HG03064 (cell line): ENCODE measurements around the gene CINP.

ENCODE experiments used
- ATAC-seq: cut with Tn5 transposase; IDR thresholded peaks from one replicate; pipeline ENCODE4 v1.9.1; 2021; ENCODE audit warnings: low read depth; ENCODE audit not compliant: unreplicated experiment

Gene CINP

GRCh38 chr14:102362545-102363181 is at the start of gene CINP, which contains the start of gene TECPR2:
Gene CINP (minus strand): TSS chr14:102362890. CDS start chr14:102362851, 39 bp downstream.
Gene TECPR2 (plus strand): TSS chr14:102362941. CDS start chr14:102376722, 13,781 bp downstream.
- ATAC-seq, result peak; percentile 85

- no peak for ATAC-seq
Observed at GRCh38 chr14:102408724-102409123, 46.0 kb upstream of the CINP start.

- ATAC-seq, result no peak
Observed at GRCh38 chr14:102407258-102407657, 44.6 kb upstream of the CINP start.

DNA sequence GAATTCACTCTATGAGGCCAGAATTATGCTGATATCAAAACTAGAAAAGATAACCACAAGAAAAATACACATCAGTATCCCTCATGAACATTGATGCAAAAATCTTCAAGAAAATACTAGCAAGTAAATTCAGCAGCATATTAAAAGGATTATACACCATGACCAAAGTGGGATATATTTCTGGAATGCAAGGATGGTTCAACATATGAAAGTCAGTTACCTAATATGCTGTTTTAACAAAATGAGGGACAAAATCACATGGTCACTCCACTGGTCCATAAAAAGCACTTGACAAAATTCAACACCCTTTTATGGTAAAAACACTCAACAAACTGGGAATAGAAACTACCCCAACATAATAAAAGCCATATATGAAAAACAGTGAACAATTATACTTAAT is 40.3 kb upstream of the CINP start:
- no peak for ATAC-seq

DNA sequence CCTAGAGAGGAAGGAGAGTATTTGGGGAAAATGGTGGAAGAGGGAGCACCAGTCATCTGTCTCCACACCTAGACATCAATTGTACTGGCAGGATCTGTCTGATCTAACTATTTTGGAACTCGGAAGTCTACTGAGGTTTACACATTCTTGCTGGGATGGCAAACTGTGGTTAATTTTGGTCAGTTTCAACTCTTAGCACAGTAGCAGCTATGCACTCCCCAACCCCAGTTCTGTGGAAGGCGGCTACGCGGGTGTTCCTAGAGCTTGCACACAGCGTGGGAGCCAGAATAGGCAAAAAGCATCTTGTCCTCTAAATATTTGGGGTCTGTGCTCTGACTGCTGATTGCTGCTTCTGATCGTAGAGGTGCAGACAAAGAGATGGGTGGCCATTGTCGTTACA is 33.8 kb upstream of the CINP start:
- no peak for ATAC-seq

GRCh38 chr14:102394717-102395375 is 32.2 kb upstream of the CINP start:
- no peak for ATAC-seq

DNA sequence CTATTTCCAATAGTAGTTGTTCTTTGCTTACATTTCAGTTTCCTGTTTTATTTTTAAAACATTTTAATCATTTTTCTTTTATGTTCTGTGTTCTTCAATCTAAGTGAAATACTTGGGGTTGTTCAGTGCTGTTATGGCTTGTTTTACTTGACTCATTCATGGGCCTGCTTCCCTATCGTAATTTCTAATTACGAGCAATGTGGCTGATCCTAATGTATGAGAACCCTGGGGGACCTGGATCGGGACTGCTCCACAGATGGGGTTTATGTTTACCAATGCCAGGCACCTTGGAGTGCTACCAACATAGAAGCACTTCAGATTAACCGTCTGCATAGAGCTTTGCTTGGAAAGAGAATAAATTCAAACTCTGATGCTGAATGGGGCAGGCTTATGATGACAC is 29.8 kb upstream of the CINP start:
- ATAC-seq, result no peak

DNA sequence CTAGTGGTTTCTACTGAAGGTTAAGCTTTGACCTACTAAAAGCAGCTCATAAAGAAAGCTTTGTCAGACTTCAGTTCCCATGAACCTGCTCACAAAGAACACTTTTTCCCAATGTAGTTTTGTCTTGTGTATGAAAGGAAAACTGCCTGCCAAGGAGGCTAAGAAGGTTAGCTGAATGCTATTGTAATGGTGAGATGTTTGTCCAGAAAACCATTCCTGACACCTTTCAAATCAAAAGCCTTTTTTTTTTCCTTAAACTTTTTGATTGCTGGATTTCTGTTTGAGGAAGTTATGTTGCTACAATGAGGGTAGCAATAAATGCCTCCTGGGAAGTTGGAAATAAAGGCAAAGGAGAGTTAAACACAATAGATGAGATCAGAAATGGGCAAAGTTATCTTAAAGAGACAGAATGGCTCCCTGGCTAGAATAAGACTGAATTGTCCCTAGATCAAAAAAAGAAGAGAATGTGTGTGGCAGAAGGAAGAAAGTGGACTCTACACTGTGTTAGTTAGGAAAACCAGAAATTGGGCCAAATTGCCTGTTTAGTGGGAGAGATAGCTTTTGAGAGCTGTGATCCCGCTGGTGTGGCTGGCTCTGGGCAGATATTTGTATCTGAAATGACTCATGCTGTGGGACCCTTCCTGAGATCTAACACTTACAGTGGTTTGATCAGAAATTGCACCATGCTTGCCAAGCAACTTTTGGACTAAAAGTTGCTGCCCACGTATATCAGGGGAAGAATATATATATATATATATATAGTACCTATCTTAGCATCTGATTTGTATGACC is 27.6 kb upstream of the CINP start:
- ATAC-seq, result no peak

DNA sequence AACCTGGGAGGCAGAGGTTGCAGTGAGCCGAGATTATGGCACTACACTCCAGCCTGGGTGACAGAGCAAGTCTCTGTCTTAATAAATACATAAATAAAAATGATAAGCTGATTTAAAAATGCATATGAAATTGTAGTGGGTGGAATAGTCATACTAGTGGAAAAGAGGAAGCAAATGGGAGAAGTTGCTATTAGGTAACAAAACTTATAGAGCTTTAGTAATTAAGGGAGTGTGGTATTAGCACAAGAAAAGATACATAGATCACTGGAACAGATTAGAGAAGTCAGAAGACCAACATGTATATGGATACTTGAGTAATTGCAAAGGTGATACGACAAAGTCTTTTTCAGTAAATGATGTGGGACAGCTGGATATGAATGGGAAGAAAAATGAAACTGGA is 26.6 kb upstream of the CINP start:
- ATAC-seq, result no peak

DNA sequence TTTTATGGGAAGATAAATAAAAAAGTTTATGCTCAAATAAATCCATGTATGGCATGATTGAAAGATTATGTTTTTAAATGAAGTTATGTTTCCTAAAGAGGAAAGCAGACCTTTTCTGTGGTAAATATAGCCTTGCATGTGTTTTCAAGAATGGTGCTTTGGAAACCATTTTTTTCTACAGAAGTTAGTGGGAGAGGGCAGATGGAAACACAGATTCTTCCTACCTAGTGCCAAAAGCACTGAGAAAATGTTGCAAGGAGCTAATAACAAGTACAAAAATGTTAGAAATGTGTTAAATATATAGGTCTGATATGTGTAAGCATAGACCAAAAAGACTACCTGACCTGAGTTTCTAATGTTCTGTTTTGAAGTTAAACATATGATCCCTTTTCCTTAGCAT is 24.4 kb upstream of the CINP start:
- no peak for ATAC-seq

GRCh38 chr14:102378830-102379229 is 16.1 kb upstream of the CINP start:
- ATAC-seq, result no peak

DNA sequence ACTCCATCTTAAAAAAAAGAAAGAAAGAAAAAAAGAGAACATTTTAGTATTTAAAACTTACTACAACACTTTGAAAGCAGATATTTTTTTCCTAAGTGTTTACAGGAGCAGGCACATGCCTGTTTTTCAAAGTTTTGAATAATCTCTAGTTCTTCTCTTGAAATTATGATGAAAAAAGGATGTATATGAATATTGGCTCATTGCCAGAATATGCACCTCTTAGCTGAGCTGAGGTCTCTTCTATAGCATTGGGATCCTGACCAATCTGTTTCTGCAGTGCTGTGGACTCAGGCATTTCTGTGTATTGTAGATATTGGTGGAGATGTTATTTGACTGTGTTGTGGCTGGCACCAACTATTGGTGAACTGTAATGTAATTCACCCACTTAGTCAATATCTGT is 15.0 kb upstream of the CINP start:
- no peak for ATAC-seq

- no peak for ATAC-seq
Observed at GRCh38 chr14:102375119-102375518, 12.4 kb upstream of the CINP start.

GRCh38 chr14:102374264-102374663 is 11.6 kb upstream of the CINP start:
- ATAC-seq, result no peak

GRCh38 chr14:102373110-102373509 is 10.4 kb upstream of the CINP start:
- no peak for ATAC-seq

DNA sequence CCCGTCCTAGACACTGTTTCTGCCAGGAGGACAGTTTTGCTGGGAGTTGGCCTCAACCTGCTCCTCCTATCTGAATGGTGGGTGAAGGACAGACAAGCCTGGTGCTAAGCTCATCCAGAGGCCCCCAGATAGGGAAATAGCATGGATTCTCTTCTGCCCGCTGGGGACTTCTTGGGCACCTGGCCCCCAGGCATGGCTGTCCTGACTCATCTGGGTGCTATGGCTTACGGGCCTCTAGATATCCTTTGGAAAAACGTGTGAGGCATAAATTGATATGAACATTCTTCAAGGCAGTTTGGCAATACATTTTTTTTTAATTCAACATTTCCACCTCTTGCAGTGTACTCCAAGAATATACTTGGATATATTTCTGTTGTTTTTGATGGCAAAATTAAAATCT is 8.7 kb upstream of the CINP start:
- ATAC-seq, result no peak

DNA sequence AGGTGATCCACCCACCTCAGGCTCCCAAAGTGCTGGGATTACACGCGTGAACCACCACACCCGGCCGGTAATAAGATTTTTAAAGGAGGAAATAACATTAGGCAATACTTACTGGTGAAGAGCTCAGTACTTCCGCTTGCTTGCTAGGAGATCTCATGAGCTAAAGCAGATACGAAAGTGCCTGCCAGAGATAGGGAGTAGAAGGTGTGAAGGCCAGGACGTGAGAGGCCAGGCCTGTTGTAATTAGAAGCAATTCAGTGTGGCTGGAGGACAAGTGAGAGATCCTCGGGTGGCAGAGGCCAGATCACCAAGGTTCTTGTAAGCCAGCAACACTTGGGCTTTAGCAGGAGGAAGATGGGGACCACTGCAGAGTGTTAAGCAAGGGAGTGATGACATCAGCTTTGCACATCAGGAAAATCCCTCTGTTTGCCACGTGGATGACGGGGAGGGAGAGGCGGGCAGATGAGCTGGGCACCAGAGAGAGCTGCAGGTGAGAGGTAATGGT is 7.7 kb upstream of the CINP start:
- no peak for ATAC-seq

DNA sequence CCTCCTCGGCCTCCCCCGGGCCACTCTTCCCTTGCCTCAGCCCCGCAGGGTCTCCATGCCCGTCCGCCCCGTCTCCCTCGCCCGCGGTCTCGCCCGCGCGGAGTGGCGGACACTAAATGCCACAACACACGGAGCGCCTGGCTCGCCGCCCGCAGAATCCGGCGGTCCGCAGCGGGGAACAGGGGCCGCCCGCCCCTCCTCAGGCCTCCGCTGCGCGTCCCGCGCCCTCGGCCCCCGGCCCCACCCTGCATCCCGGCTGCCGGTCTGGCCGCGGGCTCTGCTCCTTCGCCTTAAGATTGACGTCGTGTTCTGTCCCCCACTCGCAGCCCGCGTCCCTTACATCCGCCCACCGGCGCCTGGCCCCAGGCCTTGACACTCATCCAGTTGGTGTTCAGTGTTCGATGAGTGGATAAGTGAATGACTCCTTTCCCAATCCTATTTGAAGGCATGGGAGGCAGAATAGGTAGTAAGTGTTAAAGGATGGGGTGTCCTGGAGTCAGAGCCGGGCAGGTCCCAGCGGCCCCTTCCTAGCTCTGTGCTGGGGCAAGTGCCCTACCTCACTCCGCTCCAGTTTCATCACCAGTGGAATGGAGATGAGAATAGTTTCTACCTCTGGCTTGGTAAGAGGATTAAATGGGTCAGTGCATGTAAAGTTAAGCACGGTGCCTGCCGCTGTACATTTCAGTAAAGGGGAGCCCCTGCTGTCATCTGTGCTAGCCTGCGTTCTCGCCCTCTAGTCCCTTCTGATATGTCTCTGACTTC is 673 bp upstream of the CINP start:
- peak; percentile 32 for ATAC-seq

- ATAC-seq, result no peak
Observed at GRCh38 chr14:102362084-102362483, 606 bp downstream of the CINP start.

GRCh38 chr14:102360388-102360787 is 2.3 kb downstream of the CINP start:
- no peak for ATAC-seq

GRCh38 chr14:102359341-102359740 is 3.3 kb downstream of the CINP start:
- no peak for ATAC-seq
